ENCODE data around the gene NHLRC3. TPM values are rescaled to one million over a fixed set of nuclear protein-coding genes. Genes with fewer than 3 reads are reported as not detected.

Gene NHLRC3
- total and polyA plus RNA-seq, 9 of the 15 experiments (the other 6 are each of a cell fraction or from before 2014, with no cell fraction given): 5.5 to 15.3 (median 9.0) TPM

DNA sequence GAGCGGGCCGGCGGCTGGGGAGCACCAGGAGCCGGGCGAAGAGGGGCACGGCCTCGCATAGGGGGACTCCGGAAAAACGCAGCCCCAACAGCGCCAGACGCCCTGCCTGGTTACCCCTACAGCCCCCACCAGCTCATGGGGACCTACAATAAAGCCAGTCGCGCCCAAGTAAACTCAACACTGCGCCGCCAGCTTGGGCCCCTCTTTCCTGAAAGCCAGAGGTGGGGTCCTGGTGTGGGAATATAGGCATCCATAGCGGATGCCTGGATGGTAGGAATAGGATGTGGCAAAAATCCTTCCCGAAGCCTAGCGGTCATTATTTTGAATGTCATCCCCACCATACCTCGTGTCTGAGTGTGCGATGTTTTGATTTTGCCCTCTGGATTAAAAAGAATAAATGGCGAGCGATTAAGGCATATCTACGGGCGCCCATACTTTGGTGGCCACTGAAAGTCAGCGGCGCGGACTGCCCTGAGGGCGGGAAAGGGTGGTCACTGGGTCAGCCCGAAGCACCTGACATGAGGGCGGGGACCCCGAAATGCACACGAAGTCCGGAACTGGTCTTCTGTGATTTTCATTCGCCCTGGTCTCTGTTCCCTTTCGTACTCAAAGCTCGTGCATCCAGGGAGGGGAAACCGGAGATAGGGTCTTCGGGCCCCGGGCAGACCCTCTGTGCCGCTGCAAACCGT is at the start of gene NHLRC3, which contains the start of gene PROSER1 (continued):
- TF ChIP-seq U2AF1 (optimal IDR thresholded peaks at IDR 0.05; ENCODE audit: low read depth, low read length) (no peak), CBX5 (IDR thresholded peaks at IDR 0.05; ENCODE audit: borderline replicate concordance, low read depth) (no peak), DPF2 (IDR thresholded peaks at IDR 0.05) (no peak), SMARCA4 (IDR thresholded peaks at IDR 0.05) (no peak), POLR2H (tag; IDR thresholded peaks at IDR 0.05; ENCODE audit: low read depth) (no peak), PCBP2 (IDR thresholded peaks at IDR 0.05; ENCODE audit: low read depth, low read length, poor library complexity, severe bottlenecking) (no peak), MEIS2 (IDR thresholded peaks at IDR 0.05; ENCODE audit: partially characterized antibody) (no peak), MECOM (CRISPR knock-in tag; IDR thresholded peaks at IDR 0.05) (no peak), ZNF134 (CRISPR knock-in tag; conservative IDR thresholded peaks at IDR 0.05) (no peak), ERF (CRISPR knock-in tag; IDR thresholded peaks at IDR 0.05) (no peak), RBM17 (IDR thresholded peaks at IDR 0.05; ENCODE audit: borderline replicate concordance, low read depth, low read length) (no peak), ZNF212 (CRISPR knock-in tag; IDR thresholded peaks at IDR 0.05) (no peak), CHCHD3 (CRISPR knock-in tag; IDR thresholded peaks at IDR 0.05) (no peak), MCM5 (IDR thresholded peaks at IDR 0.05; ENCODE audit: low read depth) (no peak), MYC (IDR thresholded peaks at IDR 0.05; ENCODE audit: low read depth, low read length) (no peak; the same call in 1 of the 2 replicates), MYC (CRISPR knock-in tag; IDR thresholded peaks at IDR 0.05; ENCODE audit: borderline replicate concordance, low read depth) (no peak), NFYB (IDR thresholded peaks at IDR 0.05; ENCODE audit: extremely low read depth, insufficient read length) (no peak), FOXK2 (conservative IDR thresholded peaks at IDR 0.05 in 1 of 2, IDR thresholded peaks at IDR 0.05 in 1 of 2; ENCODE audit: low read depth in 2 of 2) (0 out of 4 replicates have a peak, but pooled peaks have one; percentile 17 to 27), PHTF2 (CRISPR knock-in tag; IDR thresholded peaks at IDR 0.05) (no peak)
- TF ChIP-seq, protein P1, sequence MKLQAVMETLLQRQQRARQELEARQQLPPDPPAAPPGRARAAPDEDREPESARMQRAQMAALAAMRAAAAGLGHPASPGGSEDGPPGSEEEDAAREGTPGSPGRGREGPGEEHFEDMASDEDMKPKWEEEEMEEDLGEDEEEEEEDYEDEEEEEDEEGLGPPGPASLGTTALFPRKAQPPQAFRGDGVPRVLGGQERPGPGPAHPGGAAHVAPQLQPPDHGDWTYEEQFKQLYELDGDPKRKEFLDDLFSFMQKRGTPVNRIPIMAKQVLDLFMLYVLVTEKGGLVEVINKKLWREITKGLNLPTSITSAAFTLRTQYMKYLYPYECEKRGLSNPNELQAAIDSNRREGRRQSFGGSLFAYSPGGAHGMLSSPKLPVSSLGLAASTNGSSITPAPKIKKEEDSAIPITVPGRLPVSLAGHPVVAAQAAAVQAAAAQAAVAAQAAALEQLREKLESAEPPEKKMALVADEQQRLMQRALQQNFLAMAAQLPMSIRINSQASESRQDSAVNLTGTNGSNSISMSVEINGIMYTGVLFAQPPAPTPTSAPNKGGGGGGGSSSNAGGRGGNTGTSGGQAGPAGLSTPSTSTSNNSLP (IDR thresholded peaks at IDR 0.05; ENCODE audit: borderline replicate concordance, low read depth, low read length): peak; percentile 44; the same call in 1 of the 2 replicates
- TF ChIP-seq, protein P2, sequence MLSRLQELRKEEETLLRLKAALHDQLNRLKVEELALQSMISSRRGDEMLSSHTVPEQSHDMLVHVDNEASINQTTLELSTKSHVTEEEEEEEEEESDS (CRISPR knock-in tag; IDR thresholded peaks at IDR 0.05): no peak
- TF ChIP-seq, protein P3, sequence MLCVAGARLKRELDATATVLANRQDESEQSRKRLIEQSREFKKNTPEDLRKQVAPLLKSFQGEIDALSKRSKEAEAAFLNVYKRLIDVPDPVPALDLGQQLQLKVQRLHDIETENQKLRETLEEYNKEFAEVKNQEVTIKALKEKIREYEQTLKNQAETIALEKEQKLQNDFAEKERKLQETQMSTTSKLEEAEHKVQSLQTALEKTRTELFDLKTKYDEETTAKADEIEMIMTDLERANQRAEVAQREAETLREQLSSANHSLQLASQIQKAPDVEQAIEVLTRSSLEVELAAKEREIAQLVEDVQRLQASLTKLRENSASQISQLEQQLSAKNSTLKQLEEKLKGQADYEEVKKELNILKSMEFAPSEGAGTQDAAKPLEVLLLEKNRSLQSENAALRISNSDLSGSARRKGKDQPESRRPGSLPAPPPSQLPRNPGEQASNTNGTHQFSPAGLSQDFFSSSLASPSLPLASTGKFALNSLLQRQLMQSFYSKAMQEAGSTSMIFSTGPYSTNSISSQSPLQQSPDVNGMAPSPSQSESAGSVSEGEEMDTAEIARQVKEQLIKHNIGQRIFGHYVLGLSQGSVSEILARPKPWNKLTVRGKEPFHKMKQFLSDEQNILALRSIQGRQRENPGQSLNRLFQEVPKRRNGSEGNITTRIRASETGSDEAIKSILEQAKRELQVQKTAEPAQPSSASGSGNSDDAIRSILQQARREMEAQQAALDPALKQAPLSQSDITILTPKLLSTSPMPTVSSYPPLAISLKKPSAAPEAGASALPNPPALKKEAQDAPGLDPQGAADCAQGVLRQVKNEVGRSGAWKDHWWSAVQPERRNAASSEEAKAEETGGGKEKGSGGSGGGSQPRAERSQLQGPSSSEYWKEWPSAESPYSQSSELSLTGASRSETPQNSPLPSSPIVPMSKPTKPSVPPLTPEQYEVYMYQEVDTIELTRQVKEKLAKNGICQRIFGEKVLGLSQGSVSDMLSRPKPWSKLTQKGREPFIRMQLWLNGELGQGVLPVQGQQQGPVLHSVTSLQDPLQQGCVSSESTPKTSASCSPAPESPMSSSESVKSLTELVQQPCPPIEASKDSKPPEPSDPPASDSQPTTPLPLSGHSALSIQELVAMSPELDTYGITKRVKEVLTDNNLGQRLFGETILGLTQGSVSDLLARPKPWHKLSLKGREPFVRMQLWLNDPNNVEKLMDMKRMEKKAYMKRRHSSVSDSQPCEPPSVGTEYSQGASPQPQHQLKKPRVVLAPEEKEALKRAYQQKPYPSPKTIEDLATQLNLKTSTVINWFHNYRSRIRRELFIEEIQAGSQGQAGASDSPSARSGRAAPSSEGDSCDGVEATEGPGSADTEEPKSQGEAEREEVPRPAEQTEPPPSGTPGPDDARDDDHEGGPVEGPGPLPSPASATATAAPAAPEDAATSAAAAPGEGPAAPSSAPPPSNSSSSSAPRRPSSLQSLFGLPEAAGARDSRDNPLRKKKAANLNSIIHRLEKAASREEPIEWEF (CRISPR knock-in tag; IDR thresholded peaks at IDR 0.05): no peak
- TF ChIP-seq, protein P4, sequence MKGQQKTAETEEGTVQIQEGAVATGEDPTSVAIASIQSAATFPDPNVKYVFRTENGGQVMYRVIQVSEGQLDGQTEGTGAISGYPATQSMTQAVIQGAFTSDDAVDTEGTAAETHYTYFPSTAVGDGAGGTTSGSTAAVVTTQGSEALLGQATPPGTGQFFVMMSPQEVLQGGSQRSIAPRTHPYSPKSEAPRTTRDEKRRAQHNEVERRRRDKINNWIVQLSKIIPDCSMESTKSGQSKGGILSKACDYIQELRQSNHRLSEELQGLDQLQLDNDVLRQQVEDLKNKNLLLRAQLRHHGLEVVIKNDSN (CRISPR knock-in tag; IDR thresholded peaks at IDR 0.05): peak; percentile 67
